Muscle layer of duodenum (tissue), 2 donors: ENCODE data around the gene FAM120B.

Experiments used
- H3K27ac ChIP-seq: one replicate; pipeline ENCODE4 v1.7.0; 2013; ENCODE audit warnings: mild to moderate bottlenecking, low read length
- H3K27me3 ChIP-seq: one replicate; pipeline ENCODE4 v1.7.0; 2013; ENCODE audit warnings: low read depth, mild to moderate bottlenecking, control low read depth, low read length
- H3K36me3 ChIP-seq, 2 donors: one replicate each; pipeline ENCODE4 v1.7.0; 2013; ENCODE audit warnings: low read length in 2 of 2, control low read depth in 1 of 2, mild to moderate bottlenecking in 1 of 2; ENCODE audit not compliant: insufficient read depth in 2 of 2, control insufficient read depth in 1 of 2
- H3K4me1 ChIP-seq, 2 donors: one replicate each; pipeline ENCODE4 v1.7.0; 2013; ENCODE audit warnings: low read length in 2 of 2, mild to moderate bottlenecking in 2 of 2, control low read depth in 1 of 2, moderate library complexity in 1 of 2; ENCODE audit not compliant: insufficient read depth in 2 of 2, control insufficient read depth in 1 of 2
- H3K4me3 ChIP-seq, 2 donors: one replicate each; pipeline ENCODE4 v1.7.0; 2013; ENCODE audit warnings: low read length in 2 of 2, low read depth in 1 of 2, mild to moderate bottlenecking in 1 of 2
- H3K9me3 ChIP-seq, 2 donors: one replicate each; pipeline ENCODE4 v1.7.0; 2013; ENCODE audit warnings: low read length in 2 of 2, control low read depth in 1 of 2, mild to moderate bottlenecking in 1 of 2; ENCODE audit not compliant: control insufficient read depth in 1 of 2
- donor health status: healthy.

The FAM120B gene

DNA sequence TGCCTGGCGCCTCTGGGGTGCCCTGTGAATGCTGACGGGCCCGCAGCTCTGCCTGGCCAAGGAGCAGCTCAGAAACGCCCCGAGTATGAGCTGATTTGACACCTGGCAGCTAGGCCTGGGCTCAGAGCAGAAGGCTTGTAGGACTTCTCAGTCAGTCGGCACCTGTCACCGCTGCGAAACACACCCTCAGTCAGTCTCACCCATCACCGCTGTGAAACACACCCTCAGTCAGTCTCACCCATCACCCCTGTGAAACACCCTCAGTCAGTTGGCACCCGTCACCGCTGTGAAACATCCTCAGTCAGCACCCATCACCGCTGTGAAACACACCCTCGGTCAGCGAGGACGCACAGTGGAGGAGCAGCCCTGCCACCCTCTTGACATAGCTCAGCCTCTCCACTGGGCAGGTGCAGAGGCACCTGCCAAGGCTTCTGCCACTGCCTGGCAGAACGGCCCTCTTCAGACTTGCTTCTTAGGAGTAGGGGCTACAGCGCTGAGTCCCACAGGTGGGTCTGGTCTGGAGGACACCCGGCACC, 137.6 kb downstream of the FAM120B start:
- Histone ChIP-seq H3K4me1 (no peaks in the 10 kb centered on the region), H3K27me3 (no peaks in the 10 kb centered on the region), H3K36me3 (no peaks in the 10 kb centered on the region), H3K4me3 (no peak overlapping the region), H3K9me3 (no peaks in the 10 kb centered on the region), H3K27ac (no peak overlapping the region)

DNA sequence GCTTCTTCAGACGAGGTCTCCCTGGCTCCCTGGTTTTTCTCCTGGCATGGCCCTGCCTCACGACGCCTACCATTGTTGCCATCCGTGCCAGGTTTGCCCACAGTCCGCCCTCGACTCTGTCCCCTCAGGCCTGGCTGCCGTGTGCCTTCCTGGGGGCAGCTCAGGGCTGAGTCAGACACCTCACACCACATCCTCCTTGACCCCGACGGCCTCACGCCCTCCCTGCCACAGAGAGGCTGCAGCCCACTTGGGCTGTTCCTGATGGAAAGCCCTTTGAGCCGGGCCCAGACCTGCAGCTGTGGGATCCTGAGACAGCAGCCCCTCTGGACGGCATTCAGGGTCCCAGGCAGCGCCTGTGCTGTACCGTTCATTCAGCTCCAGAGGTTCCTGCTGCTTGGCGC, 138.3 kb downstream of the FAM120B start:
- Histone ChIP-seq H3K27me3 (no peaks in the 10 kb centered on the region), H3K4me1 (no peaks in the 10 kb centered on the region), H3K9me3 (no peaks in the 10 kb centered on the region), H3K4me3 (no peak overlapping the region), H3K36me3 (no peaks in the 10 kb centered on the region), H3K27ac (no peak overlapping the region)

DNA sequence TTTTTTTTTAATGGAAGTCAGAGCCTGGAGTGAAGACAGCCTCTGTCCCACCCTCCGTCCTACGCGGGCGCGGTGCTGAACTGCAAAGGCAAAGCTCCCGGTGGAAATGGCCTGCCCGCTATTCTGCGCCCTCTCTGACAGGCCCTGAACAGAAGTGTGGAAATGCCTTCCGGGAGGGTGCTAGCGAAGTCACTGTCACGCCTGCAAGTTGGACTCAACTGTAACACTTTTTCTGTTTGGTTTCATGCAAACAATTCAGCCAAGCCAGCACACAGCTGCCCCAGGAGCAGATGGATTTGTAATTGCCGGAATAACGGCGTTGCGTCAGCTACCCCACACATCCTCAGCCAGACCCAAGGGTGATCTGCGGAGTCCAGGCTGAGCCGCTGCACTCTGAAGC, 138.9 kb downstream of the FAM120B start:
- no peaks in the 10 kb centered on the region for H3K36me3 ChIP-seq
- H3K4me3 ChIP-seq, result no peak overlapping the region
- no peak overlapping the region for H3K27ac ChIP-seq
- H3K27me3 ChIP-seq, result no peaks in the 10 kb centered on the region
- H3K9me3 ChIP-seq, result no peaks in the 10 kb centered on the region
- no peaks in the 10 kb centered on the region for H3K4me1 ChIP-seq

DNA sequence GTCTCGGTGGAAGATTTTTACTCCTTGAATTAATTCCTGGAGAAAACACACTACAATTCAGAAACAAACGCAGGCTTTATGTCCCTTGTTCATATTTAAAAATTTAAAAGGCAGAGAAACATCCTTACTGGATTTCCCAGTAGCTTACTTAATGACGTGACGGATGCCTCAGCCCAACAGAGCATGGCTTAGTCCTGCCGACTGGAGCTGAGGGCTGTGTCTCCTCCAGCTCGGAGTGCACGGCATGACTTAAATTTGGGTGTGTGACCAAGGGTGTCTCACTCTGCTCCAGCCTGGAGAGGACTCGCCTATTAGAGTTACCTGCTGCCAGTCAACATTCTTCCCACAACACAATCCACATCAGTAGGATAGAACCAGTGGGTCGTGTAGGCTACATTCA, 139.4 kb downstream of the FAM120B start:
- Histone ChIP-seq H3K9me3 (no peaks in the 10 kb centered on the region), H3K27me3 (no peaks in the 10 kb centered on the region), H3K4me3 (no peak overlapping the region), H3K4me1 (no peaks in the 10 kb centered on the region), H3K36me3 (no peaks in the 10 kb centered on the region), H3K27ac (no peak overlapping the region)

DNA sequence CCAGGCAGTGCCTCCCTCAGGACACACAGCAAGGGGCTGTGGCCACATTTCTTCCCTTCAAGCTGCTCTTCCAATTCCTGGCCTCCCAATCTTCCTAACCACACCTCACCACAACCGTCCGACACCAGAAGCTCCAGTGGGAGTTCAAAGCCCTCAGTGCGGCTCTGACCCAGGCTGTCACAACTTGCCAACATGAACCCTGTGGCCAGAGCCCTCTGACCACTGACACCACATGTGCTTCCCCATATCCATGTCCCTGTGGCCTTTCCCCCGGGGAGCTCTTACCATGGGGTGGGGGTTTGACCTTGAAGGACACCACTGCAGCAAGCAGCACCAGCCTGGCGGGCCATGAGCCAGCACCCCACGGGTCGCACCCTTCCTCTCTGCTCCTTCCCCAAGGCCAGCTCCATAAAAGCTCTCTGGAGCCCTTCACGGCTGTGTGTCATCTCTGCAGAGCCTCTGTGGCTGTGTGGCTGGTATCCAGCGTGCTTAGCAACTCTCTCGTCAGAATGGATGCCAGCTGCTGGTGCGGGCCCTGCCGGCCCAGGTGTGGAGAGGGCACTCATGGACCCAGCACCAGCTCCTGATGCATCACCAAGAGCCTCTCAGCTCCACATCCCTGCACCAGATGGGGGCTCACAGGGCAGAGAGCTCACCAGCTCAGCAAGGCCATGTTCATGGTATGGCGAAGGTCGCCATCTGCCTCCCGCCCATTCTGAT, 140.4 kb downstream of the FAM120B start:
- H3K36me3 ChIP-seq, result no peaks in the 10 kb centered on the region
- no peaks in the 10 kb centered on the region for H3K4me1 ChIP-seq
- H3K27me3 ChIP-seq, result no peaks in the 10 kb centered on the region
- no peak overlapping the region for H3K27ac ChIP-seq
- H3K9me3 ChIP-seq, result no peaks in the 10 kb centered on the region
- no peak overlapping the region for H3K4me3 ChIP-seq

DNA sequence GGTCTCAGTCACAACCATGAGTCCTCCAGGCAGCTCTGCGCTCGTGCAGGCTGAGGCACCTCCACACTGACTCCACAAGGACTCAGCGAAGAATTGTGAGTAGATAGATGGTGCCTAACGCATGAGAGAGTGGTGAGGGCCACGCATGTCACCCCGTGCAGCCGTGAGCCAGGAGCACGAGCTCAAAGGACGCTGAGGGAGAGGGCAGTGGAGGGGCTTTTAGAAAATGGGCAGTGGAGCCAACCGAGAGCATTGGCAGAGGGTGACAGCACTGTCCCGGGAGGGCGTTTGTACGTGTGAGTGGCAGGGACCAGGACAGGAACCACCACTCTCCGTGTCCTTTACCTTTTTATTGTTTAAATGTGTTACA, 141.0 kb downstream of the FAM120B start:
- Histone ChIP-seq H3K27me3 (no peaks in the 10 kb centered on the region), H3K9me3 (no peaks in the 10 kb centered on the region), H3K27ac (no peak overlapping the region), H3K4me3 (no peak overlapping the region), H3K4me1 (no peaks in the 10 kb centered on the region), H3K36me3 (no peaks in the 10 kb centered on the region)

DNA sequence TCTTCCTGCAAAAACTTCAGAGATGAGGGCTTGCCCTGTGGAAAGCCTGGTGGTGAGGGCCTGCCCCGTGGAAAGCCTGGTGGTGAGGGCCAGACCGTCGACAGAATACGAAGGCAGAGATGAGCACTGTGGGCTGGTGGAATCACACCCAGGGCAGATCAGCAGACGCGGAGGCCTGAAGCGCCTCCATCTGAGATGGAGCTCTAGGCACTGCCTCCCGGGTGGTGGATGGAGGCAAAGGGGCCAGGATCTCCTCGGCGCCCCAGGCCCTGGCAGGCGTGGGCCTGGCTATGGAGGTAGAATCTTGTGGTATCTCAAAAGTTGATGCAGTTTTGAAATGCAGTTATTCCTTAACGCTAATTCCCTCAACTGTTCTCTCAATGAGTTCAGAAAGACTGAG, 141.8 kb downstream of the FAM120B start:
- H3K36me3 ChIP-seq, result no peaks in the 10 kb centered on the region
- no peak overlapping the region for H3K4me3 ChIP-seq
- no peaks in the 10 kb centered on the region for H3K9me3 ChIP-seq
- H3K27me3 ChIP-seq, result no peaks in the 10 kb centered on the region
- no peak overlapping the region for H3K27ac ChIP-seq
- no peaks in the 10 kb centered on the region for H3K4me1 ChIP-seq

DNA sequence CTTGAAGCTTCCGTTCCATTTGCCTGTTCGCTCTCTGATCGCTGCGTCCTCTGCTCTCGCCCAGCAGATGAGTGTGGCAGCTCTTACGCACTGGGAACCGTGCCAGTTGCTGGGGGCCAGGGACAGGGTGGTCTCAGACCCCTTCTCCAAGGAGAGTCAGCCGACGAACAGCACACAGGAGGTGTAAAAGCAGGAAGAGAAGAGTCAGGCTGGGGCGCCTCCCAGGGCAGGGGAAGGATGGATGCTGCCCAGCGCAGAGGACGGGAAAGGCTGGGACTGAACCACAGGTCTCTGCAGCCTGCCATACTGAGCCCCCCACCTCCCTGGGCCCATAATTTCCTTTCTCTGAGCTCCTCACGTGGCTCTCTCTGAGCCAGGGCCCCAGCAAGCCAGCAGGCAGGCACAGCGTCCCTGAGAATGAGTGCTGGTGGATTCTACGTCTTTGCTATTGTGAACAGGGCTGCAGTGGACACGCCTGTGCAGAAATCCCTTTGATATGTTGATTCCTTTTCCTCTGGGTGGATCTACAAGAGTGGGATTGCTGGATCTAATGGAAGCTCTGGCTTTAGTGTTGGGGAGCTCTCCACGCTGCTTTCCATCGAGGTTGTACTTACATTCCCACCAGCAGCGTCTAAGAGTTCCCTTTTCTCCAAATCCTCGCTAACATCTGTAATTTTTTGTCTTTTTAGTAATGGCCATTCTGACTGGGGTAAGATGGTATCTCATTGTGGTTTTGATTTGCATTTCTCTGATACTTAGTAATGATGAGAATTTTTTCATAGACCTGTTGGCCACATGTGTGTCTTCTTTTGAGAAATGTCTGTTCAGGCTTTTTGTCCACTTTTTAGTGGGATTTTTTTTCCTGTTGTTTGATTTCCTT, 142.4 kb downstream of the FAM120B start:
- no peaks in the 10 kb centered on the region for H3K9me3 ChIP-seq
- H3K36me3 ChIP-seq, result no peaks in the 10 kb centered on the region
- no peak overlapping the region for H3K4me3 ChIP-seq
- H3K4me1 ChIP-seq, result no peaks in the 10 kb centered on the region
- no peak overlapping the region for H3K27ac ChIP-seq
- no peaks in the 10 kb centered on the region for H3K27me3 ChIP-seq

DNA sequence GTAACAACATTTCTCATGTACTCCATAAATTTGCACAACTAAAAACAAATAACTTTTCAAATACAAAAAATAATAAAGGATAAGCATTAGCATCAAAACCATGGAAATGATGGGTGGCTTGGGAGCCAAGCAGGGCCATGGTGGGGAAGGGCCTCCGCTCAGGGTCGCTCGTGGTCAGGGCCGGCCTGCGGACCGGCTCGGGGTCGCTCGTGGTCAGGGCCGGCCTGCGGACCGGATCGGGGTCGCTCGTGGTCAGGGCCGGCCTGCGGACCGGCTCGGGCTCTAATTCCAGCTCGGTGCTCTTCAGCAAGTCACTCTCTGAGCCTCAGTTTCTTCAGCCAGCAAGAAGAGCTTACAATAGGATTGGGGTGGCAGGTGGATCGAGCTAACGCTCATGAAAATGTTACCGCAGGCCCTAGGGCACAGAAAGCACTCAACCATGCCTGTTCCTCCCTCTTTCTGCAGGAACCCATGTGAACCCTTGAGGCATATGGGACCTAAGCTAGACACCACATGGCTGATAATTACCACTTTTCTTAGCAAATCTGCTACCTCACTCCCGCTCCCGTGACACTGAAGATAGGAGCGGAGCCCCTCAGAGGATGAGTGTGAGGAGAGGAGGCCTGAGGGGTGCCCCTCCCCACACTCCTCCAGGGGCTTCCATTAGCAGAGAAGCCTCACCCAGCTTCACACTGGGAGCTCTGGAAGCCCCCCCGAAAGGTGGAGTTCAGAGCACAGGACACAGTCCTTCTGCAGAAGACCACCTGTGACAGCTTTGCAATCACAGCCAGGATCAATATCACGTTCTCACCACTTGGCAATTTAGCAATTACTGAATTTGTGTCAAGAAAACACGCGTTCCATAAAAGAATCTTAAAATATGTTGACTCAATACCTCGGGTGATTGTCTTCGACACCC, 143.5 kb downstream of the FAM120B start:
- Histone ChIP-seq H3K9me3 (no peaks in the 10 kb centered on the region), H3K36me3 (no peaks in the 10 kb centered on the region), H3K27ac (no peak overlapping the region), H3K4me1 (no peaks in the 10 kb centered on the region), H3K27me3 (no peaks in the 10 kb centered on the region), H3K4me3 (no peak overlapping the region)

DNA sequence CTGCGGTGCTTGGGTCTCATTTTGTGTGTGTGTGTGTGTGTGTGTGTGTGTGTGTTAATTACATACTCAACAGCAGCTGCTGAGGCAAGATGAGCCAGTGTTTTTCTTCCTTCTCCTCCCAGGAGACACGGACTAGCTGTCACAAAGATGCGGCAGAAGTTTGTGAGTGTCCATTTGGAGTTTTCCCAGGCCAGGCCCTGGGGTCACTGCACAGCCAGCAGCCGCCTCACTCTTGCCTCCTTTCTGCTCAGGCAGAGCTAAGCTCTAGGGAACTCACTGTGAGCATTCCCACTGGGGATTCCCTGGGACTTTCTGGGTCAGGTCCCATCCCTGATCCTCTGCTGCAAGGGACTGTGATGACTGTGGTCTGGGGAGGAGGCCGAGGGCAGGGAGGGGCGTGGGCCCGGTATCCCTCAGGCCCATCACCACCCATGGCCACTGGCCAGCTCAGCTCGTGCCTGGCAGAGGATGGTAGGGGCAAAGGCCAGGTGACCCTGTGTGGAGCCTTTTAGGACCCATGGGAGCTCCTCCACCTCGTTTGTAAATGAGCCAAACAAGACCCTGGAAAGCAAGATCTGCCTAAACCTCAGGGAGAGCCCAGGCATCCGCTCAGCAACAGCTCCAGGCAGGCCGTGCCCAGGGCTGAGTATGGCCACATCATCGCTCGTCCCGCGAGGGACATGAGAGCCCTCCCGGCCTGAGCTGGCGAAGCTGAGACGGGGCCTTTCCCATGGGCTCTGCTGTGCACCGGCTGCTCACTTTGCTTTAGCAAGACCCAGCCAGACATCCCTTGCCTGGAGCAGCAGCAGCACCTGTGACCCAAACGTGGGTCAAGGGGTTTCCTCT, 144.6 kb downstream of the FAM120B start:
- no peak overlapping the region for H3K27ac ChIP-seq
- no peaks in the 10 kb centered on the region for H3K36me3 ChIP-seq
- H3K27me3 ChIP-seq, result no peaks in the 10 kb centered on the region
- H3K4me3 ChIP-seq, result no peak overlapping the region
- H3K4me1 ChIP-seq, result no peaks in the 10 kb centered on the region
- no peaks in the 10 kb centered on the region for H3K9me3 ChIP-seq
